H9 (cell line): Measurements from ENCODE around the gene DPP6. TPM values are rescaled to one million over a fixed set of nuclear protein-coding genes. Genes with fewer than 3 reads are reported as not detected.

Experiments
- DNase-seq: peaks from one replicate; pipeline ENCODE4 v3.0.0-alpha.2; 2017
- H2AFZ ChIP-seq: one replicate; pipeline ENCODE4 v1.6.1; 2013; ENCODE audit warnings: mild to moderate bottlenecking, low read length, control low read depth, moderate library complexity
- H2AK5ac ChIP-seq: 2 replicates; pipeline ENCODE4 v1.6.1; 2013; ENCODE audit warnings: low read length, control low read depth, mixed read lengths; ENCODE audit not compliant: insufficient read length
- H2BK120ac ChIP-seq: one replicate; pipeline ENCODE4 v1.6.1; 2013; ENCODE audit warnings: low read depth, mild to moderate bottlenecking, low read length, control low read depth, inconsistent platforms; ENCODE audit not compliant: poor library complexity, severe bottlenecking
- H2BK12ac ChIP-seq: 2 replicates; pipeline ENCODE4 v1.6.1; 2013; ENCODE audit warnings: low read length, control low read depth, mixed read lengths, low read depth; ENCODE audit not compliant: insufficient read length
- H2BK15ac ChIP-seq: 2 replicates; pipeline ENCODE4 v1.6.1; 2013; ENCODE audit warnings: low read depth, low read length, control low read depth
- H2BK20ac ChIP-seq: one replicate; pipeline ENCODE4 v1.6.1; 2013; ENCODE audit warnings: low read depth, mild to moderate bottlenecking, low read length, control low read depth, inconsistent platforms; ENCODE audit not compliant: poor library complexity, severe bottlenecking
- H2BK5ac ChIP-seq: 2 replicates; pipeline ENCODE4 v1.6.1; 2013; ENCODE audit warnings: low read length, control low read depth, mixed read lengths; ENCODE audit not compliant: insufficient read length
- H3K14ac ChIP-seq: 2 replicates; pipeline ENCODE4 v1.6.1; 2013; ENCODE audit warnings: low read length, control low read depth; ENCODE audit not compliant: insufficient read depth
- H3K18ac ChIP-seq: 2 replicates; pipeline ENCODE4 v1.6.1; 2013; ENCODE audit warnings: low read depth, mild to moderate bottlenecking, mixed read lengths, low read length, control low read depth; ENCODE audit not compliant: insufficient read length
- H3K23ac ChIP-seq: 2 replicates; pipeline ENCODE4 v1.6.1; 2013; ENCODE audit warnings: low read length, control low read depth, mixed read lengths, low read depth; ENCODE audit not compliant: insufficient read length
- H3K23me2 ChIP-seq: 2 replicates; pipeline ENCODE4 v1.6.1; 2013; ENCODE audit warnings: low read depth, mild to moderate bottlenecking, mixed read lengths, low read length, control low read depth; ENCODE audit not compliant: insufficient read length, poor library complexity, severe bottlenecking
- H3K27ac ChIP-seq: 2 replicates; pipeline ENCODE4 v1.5.1; 2013; ENCODE audit warnings: low read length, control low read depth, mixed read lengths, low read depth; ENCODE audit not compliant: insufficient read length
- H3K27me3 ChIP-seq: 2 replicates; pipeline ENCODE4 v1.6.1; 2013; ENCODE audit warnings: low read length, control low read depth, inconsistent platforms; ENCODE audit not compliant: insufficient read depth
- H3K4ac ChIP-seq: 2 replicates; pipeline ENCODE4 v1.6.1; 2013; ENCODE audit warnings: low read depth, mild to moderate bottlenecking, control low read depth, inconsistent platforms, low read length, moderate library complexity
- H3K4me1 ChIP-seq: 2 replicates; pipeline ENCODE4 v1.6.1; 2013; ENCODE audit warnings: low read length, control low read depth, inconsistent platforms; ENCODE audit not compliant: insufficient read depth
- H3K4me2 ChIP-seq: 2 replicates; pipeline ENCODE4 v1.6.1; 2013; ENCODE audit warnings: low read length, control low read depth, mixed read lengths; ENCODE audit not compliant: insufficient read length, insufficient read depth
- H3K56ac ChIP-seq: 2 replicates; pipeline ENCODE4 v1.6.1; 2013; ENCODE audit warnings: low read depth, mild to moderate bottlenecking, mixed read lengths, low read length, control low read depth; ENCODE audit not compliant: insufficient read length
- H3K79me1 ChIP-seq: 2 replicates; pipeline ENCODE4 v1.6.1; 2013; ENCODE audit warnings: low read depth, mild to moderate bottlenecking, moderate library complexity, low read length, control low read depth, inconsistent platforms; ENCODE audit not compliant: insufficient read depth, poor library complexity, severe bottlenecking
- H3K79me2 ChIP-seq: 2 replicates; pipeline ENCODE4 v1.6.1; 2013; ENCODE audit warnings: low read length, control low read depth, inconsistent platforms; ENCODE audit not compliant: insufficient read depth
- H3K9ac ChIP-seq: 2 replicates; pipeline ENCODE4 v1.6.1; 2013; ENCODE audit warnings: low read length, control low read depth, mixed read lengths; ENCODE audit not compliant: insufficient read length; ENCODE audit errors: extremely low read depth
- H3K9me3 ChIP-seq: one replicate; pipeline ENCODE4 v1.6.1; 2013; ENCODE audit warnings: low read depth, low read length, inconsistent platforms; ENCODE audit not compliant: control insufficient read depth
- H3T11ph ChIP-seq: one replicate; pipeline ENCODE4 v1.6.1; 2013; ENCODE audit warnings: mild to moderate bottlenecking, low read length, control low read depth, inconsistent platforms
- H4K20me1 ChIP-seq: one replicate; pipeline ENCODE4 v1.6.1; 2013; ENCODE audit not compliant: control insufficient read depth, insufficient read length, insufficient read depth
- H4K5ac ChIP-seq: 2 replicates; pipeline ENCODE4 v1.6.1; 2013; ENCODE audit warnings: low read depth, mild to moderate bottlenecking, mixed read lengths, low read length, control low read depth; ENCODE audit not compliant: insufficient read length
- H4K8ac ChIP-seq: replicated peaks from 2 replicates; pipeline ENCODE4 v1.6.1; 2013; ENCODE audit warnings: low read length, control low read depth, mixed read lengths, low read depth; ENCODE audit not compliant: insufficient read length
- H4K91ac ChIP-seq: 2 replicates; pipeline ENCODE4 v1.6.1; 2013; ENCODE audit warnings: low read depth, mild to moderate bottlenecking, moderate library complexity, mixed read lengths, low read length, control low read depth; ENCODE audit not compliant: insufficient read length
- H3K27ac Mint-ChIP-seq, 3 experiments: 2 replicates in 2 of 3; 3 replicates in 1 of 3; pipeline ENCODE4 v1.8.0; 2020 to 2021; ENCODE audit warnings: mixed read lengths in 3 of 3, mild to moderate bottlenecking in 1 of 3, moderate library complexity in 1 of 3
- H3K27me3 Mint-ChIP-seq: 2 replicates; pipeline ENCODE4 v1.8.0; 2021; ENCODE audit warnings: low read depth, mild to moderate bottlenecking, moderate library complexity, mixed read lengths
- H3K36me3 Mint-ChIP-seq, 3 experiments: 2 replicates in 2 of 3; 3 replicates in 1 of 3; pipeline ENCODE4 v1.8.0; 2020 to 2021; ENCODE audit warnings: low read depth in 3 of 3, mixed read lengths in 3 of 3; ENCODE audit not compliant: insufficient read depth in 1 of 3
- H3K4me1 Mint-ChIP-seq, 2 experiments: 2 replicates each; pipeline ENCODE4 v1.8.0; 2020; ENCODE audit warnings: mixed read lengths in 2 of 2
- H3K4me3 Mint-ChIP-seq, 2 experiments: 2 replicates in 1 of 2; 3 replicates in 1 of 2; pipeline ENCODE4 v1.8.0; 2020 to 2021; ENCODE audit warnings: mild to moderate bottlenecking in 2 of 2, mixed read lengths in 2 of 2, moderate library complexity in 1 of 2
- H3K9me3 Mint-ChIP-seq, 2 experiments: 2 replicates in 1 of 2; 3 replicates in 1 of 2; pipeline ENCODE4 v1.8.0; 2020; ENCODE audit warnings: mild to moderate bottlenecking in 2 of 2, mixed read lengths in 2 of 2, moderate library complexity in 1 of 2
- WGBS: extraction: QIAGEN DNeasy Blood & Tissue Kit; methylation state at CpG from one replicate; pipeline ENCODE4 v1.1.7; 2013; ENCODE audit warnings: missing lambda C conversion rate, low lambda C conversion rate, mixed read lengths; ENCODE audit not compliant: insufficient read length; ENCODE audit errors: extremely low coverage; 5-methylcytosine and 5-hydroxymethylcytosine counted together
- total RNA-seq: library from RNA; stranded (reverse); gene quantifications from 2 replicates; pipeline ENCODE4 v1.2.1, GENCODE V29; 2021
- TF ChIP-seq, protein P1 (sequence below): fragments of 200-600 bp; sonication (generic); conservative IDR thresholded peaks from 3 replicates; pipeline ENCODE4 v1.8.0; 2021; ENCODE audit warnings: antibody characterized with exemption, mild to moderate bottlenecking

Gene DPP6
- total RNA-seq, 1 experiment from 2014 or later: 4.5 TPM

DNA sequence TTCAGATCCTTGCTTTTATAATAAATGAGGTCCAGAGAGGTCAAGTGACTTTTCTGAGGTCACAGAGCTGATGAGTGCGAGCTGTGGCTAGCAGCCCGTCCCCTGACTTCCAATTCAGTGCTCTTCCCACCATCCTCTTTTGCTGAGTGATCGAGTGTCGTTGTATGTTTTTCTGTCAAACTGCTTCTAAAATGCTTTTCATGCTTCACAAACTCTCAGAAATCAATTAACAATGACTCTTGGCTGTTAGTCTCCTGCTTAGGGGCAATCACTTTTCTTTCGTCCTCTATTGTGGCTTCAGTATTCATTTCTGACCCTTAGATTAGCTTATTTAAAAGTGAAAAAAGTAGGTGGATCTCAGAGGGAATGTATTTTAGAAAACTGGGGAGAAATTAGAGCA, 423.7 kb downstream of the DPP6 start:
- Histone ChIP-seq H2BK120ac (no peak overlapping the region), H3K9me3 (no peaks in the 10 kb centered on the region), H3K23ac (no peak overlapping the region), H4K8ac (no peak overlapping the region), H3K27ac (no peak overlapping the region), H3T11ph (no peak overlapping the region), H3K79me2 (no peaks in the 10 kb centered on the region), H4K5ac (no peak overlapping the region), H3K9ac (no peak overlapping the region), H2BK5ac (no peak overlapping the region), H3K4me1 (no peaks in the 10 kb centered on the region), H3K56ac (no peak overlapping the region), H2BK15ac (no peak overlapping the region), H2BK12ac (no peak overlapping the region), H3K4me2 (no peak overlapping the region), H2AK5ac (no peak overlapping the region), H2AFZ (no peak overlapping the region), H3K14ac (no peak overlapping the region), H3K4ac (no peak overlapping the region), H4K20me1 (no peaks in the 10 kb centered on the region), H3K23me2 (no peaks in the 10 kb centered on the region), H3K27me3 (no peaks in the 10 kb centered on the region), H3K18ac (no peak overlapping the region), H4K91ac (no peak overlapping the region), H2BK20ac (no peak overlapping the region), H3K79me1 (no peaks in the 10 kb centered on the region)
- H3K27ac Mint-ChIP-seq: no peak overlapping the region
- WGBS: no CpG with 5 or more reads among the region's 5 CpGs
- TF ChIP-seq, protein P1, sequence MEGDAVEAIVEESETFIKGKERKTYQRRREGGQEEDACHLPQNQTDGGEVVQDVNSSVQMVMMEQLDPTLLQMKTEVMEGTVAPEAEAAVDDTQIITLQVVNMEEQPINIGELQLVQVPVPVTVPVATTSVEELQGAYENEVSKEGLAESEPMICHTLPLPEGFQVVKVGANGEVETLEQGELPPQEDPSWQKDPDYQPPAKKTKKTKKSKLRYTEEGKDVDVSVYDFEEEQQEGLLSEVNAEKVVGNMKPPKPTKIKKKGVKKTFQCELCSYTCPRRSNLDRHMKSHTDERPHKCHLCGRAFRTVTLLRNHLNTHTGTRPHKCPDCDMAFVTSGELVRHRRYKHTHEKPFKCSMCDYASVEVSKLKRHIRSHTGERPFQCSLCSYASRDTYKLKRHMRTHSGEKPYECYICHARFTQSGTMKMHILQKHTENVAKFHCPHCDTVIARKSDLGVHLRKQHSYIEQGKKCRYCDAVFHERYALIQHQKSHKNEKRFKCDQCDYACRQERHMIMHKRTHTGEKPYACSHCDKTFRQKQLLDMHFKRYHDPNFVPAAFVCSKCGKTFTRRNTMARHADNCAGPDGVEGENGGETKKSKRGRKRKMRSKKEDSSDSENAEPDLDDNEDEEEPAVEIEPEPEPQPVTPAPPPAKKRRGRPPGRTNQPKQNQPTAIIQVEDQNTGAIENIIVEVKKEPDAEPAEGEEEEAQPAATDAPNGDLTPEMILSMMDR: no peak
- no peak overlapping the region for H3K4me3 Mint-ChIP-seq
- no peaks in the 10 kb centered on the region for H3K27me3 Mint-ChIP-seq
- no peak for DNase-seq
- H3K9me3 Mint-ChIP-seq: no peaks in the 10 kb centered on the region
- peaks cover 0 to 6% of the 10 kb centered on the region in 2 experiments; a peak in 3 of 4 replicates for H3K4me1 Mint-ChIP-seq
- no peaks in the 10 kb centered on the region for H3K36me3 Mint-ChIP-seq
